GM12892 (cell line): ENCODE measurements around the gene ACTA2.

Experiments used
- POLR2A ChIP-seq: IDR thresholded peaks from 2 replicates; pipeline ENCODE4 v1.6.1; 2011; ENCODE audit warnings: low read depth, low read length, control low read depth
- TAF1 ChIP-seq: IDR thresholded peaks from 2 replicates; pipeline ENCODE4 v1.6.1; 2011; ENCODE audit warnings: low read depth, mild to moderate bottlenecking, control low read depth, low read length, borderline replicate concordance

- TF ChIP-seq POLR2A (no peak), TAF1 (no peak)
These were observed 25.9 kb upstream of the ACTA2 start for GRCh38 chr10:88978463-88978862.
